DOHH2 (cell line): Measurements from ENCODE around the gene NET1.

ENCODE experiments used
- EZH2phosphoT487 ChIP-seq: fragments of 200-600 bp; sonication (generic); IDR thresholded peaks from 2 replicates; pipeline ENCODE4 v1.6.1; 2017; ENCODE audit warnings: borderline replicate concordance, mild to moderate bottlenecking, antibody characterized with exemption, low read length, moderate library complexity, mixed read lengths
- TF ChIP-seq, protein P1 (sequence below): fragments of 200-600 bp; sonication (generic); IDR thresholded peaks from one replicate; pipeline ENCODE4 v1.5.1; 2014; ENCODE audit warnings: antibody characterized with exemption, mild to moderate bottlenecking, low read depth, low read length; ENCODE audit not compliant: poor library complexity, severe bottlenecking

GRCh38 chr10:5450605-5451384, 38.4 kb downstream of the NET1 start:
- TF ChIP-seq, protein P1, sequence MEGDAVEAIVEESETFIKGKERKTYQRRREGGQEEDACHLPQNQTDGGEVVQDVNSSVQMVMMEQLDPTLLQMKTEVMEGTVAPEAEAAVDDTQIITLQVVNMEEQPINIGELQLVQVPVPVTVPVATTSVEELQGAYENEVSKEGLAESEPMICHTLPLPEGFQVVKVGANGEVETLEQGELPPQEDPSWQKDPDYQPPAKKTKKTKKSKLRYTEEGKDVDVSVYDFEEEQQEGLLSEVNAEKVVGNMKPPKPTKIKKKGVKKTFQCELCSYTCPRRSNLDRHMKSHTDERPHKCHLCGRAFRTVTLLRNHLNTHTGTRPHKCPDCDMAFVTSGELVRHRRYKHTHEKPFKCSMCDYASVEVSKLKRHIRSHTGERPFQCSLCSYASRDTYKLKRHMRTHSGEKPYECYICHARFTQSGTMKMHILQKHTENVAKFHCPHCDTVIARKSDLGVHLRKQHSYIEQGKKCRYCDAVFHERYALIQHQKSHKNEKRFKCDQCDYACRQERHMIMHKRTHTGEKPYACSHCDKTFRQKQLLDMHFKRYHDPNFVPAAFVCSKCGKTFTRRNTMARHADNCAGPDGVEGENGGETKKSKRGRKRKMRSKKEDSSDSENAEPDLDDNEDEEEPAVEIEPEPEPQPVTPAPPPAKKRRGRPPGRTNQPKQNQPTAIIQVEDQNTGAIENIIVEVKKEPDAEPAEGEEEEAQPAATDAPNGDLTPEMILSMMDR, result no peak
- TF ChIP-seq EZH2phosphoT487, result no peak
